ENCODE measurements around the gene ZNF416. TPM values are rescaled to one million over a fixed set of nuclear protein-coding genes. Genes with fewer than 3 reads are reported as not detected.

ZNF416 gene
- 4.5 and 4.6 TPM in 2 replicates for total RNA-seq (2014; rRNA removed; shearing (Covaris generic))
- 1.7 and 2.1 TPM in 2 replicates for polyA plus RNA-seq (2015; cell fraction: cytosol; rRNA removed)
- 0.99 and 2.4 TPM in 2 replicates for polyA plus RNA-seq (2015; cell fraction: nucleus; rRNA removed)

DNA sequence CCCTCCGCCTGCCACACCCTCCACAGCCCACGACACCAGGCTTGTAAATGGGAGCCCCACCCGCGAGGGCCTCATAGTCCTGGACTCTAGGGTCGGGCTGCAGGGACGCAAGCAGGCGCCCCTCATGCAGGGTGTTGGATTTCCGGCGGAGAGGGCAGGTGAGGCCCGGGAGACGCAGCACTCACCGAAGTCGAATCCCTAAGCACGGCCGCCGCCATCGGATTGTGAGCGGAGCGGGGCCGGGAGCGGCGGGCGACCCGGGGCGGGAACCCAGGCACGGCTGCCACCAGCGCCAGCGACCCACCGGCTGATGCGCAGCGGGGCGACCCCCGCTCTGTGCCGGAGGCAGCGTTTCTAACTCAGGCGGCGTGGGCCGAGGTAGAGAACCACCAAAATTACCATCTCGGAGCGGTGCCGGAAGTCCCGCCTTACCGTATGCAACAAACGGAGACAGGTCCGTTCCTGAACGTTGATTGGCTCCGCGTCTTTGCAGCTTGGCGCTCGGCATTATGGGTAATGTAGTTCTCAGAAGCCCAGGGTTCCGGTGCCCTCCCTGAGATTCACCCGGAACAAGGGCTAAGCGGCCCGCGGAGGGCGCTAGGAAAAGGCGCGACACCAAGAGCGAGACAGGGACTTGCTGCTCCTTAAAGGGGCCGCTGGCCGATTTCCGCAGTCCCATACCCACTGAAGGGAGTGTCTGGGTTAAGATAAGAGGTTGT lies at the start of gene ZNF416:
ZNF416 (minus strand) TSS at position 425 of the 719 bp plus-strand sequence; CDS start at position 218, 207 bp downstream.
- DNase-seq (ENCODE audit: low read depth, low spot score): peak; percentile 98
- in situ Hi-C loops (cut with HindIII; ENCODE audit: low pct_unique_long_range_greater_than_20kb, low sequenced_read_pairs): no loop called here

GRCh38 chr19:57623091-57623490 lies 44.4 kb upstream of the ZNF416 start:
- in situ Hi-C loops (cut with HindIII; ENCODE audit: low pct_unique_long_range_greater_than_20kb, low sequenced_read_pairs): no loop called here
- no peak for DNase-seq (ENCODE audit: low read depth, low spot score)

- DNase-seq (ENCODE audit: low read depth, low spot score): no peak
These were observed 42.1 kb upstream of the ZNF416 start for GRCh38 chr19:57620673-57621348.

GRCh38 chr19:57615346-57615745 lies 36.6 kb upstream of the ZNF416 start:
- in situ Hi-C loops (cut with HindIII; ENCODE audit: low pct_unique_long_range_greater_than_20kb, low sequenced_read_pairs): no loop called here
- DNase-seq (ENCODE audit: low read depth, low spot score): no peak

More at GRCh38 chr19:57620673-57621348, 42.1 kb upstream of the ZNF416 start:
- in situ Hi-C loops (cut with HindIII; ENCODE audit: low pct_unique_long_range_greater_than_20kb, low sequenced_read_pairs): no loop called here

GRCh38 chr19:57613941-57614743 lies 35.4 kb upstream of the ZNF416 start, which contains the start of gene ZNF134:
Gene ZNF134 (plus strand): TSS chr19:57614242. CDS start chr19:57619469, 5,227 bp downstream.
- peak; percentile 88 for DNase-seq (ENCODE audit: low read depth, low spot score)
- in situ Hi-C loops (cut with HindIII; ENCODE audit: low pct_unique_long_range_greater_than_20kb, low sequenced_read_pairs): no loop called here

DNA sequence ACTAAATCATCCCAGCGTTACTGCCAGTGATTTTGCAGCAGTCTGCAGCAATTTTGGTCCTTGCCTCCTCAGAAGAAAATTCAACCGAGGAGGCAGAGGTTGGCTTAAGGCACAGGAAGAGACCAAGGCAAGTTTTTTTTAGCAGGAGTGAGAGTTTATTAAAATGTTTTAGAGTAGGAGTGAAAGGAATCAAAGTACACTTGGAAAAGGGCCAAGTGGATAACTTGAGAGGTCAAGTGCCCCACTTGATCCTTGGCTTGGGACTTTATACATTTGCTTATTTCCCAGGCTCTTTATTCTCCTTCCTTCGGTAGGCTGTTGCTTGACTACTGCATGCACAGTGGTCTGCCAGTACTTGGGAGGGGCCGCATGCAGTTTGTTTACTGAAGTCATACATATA lies 32.4 kb upstream of the ZNF416 start:
- no peak for DNase-seq (ENCODE audit: low read depth, low spot score)
- in situ Hi-C loops (cut with HindIII; ENCODE audit: low pct_unique_long_range_greater_than_20kb, low sequenced_read_pairs): no loop called here

GRCh38 chr19:57606931-57607330 lies 28.2 kb upstream of the ZNF416 start:
- no peak for DNase-seq (ENCODE audit: low read depth, low spot score)
- in situ Hi-C loops (cut with HindIII; ENCODE audit: low pct_unique_long_range_greater_than_20kb, low sequenced_read_pairs): no loop called here

- in situ Hi-C loops (cut with HindIII; ENCODE audit: low pct_unique_long_range_greater_than_20kb, low sequenced_read_pairs): no loop called here
- peak; percentile 92 for DNase-seq (ENCODE audit: low read depth, low spot score)
These were observed 21.2 kb upstream of the ZNF416 start, which contains the start of gene ZNF530 for GRCh38 chr19:57599761-57600383. Gene ZNF530 (plus strand): TSS chr19:57599885. CDS start chr19:57604346, 4,461 bp downstream.

DNA sequence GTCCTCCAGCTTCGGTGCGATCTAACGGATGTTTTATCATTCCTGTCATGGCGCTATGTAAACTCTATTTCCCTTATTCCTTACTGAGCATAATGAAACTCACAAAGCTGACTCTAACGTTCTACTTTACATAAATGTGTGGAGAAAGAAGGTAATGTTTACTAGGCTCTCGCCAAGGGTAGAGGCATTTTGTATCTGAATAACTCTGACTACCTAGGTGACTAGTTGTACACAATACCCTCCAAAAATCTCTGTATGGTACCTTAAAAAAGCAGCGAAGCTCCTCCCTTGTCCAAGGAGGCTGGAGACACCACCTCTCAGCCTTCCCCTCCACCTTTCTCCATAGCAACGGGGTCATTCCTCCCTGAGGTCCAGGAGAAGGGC lies 20.7 kb upstream of the ZNF416 start:
- in situ Hi-C loops (cut with HindIII; ENCODE audit: low pct_unique_long_range_greater_than_20kb, low sequenced_read_pairs): no loop called here
- DNase-seq (ENCODE audit: low read depth, low spot score): no peak

GRCh38 chr19:57587529-57587928 lies 8.8 kb upstream of the ZNF416 start:
- in situ Hi-C loops (cut with HindIII; ENCODE audit: low pct_unique_long_range_greater_than_20kb, low sequenced_read_pairs): no loop called here
- no peak for DNase-seq (ENCODE audit: low read depth, low spot score)

DNA sequence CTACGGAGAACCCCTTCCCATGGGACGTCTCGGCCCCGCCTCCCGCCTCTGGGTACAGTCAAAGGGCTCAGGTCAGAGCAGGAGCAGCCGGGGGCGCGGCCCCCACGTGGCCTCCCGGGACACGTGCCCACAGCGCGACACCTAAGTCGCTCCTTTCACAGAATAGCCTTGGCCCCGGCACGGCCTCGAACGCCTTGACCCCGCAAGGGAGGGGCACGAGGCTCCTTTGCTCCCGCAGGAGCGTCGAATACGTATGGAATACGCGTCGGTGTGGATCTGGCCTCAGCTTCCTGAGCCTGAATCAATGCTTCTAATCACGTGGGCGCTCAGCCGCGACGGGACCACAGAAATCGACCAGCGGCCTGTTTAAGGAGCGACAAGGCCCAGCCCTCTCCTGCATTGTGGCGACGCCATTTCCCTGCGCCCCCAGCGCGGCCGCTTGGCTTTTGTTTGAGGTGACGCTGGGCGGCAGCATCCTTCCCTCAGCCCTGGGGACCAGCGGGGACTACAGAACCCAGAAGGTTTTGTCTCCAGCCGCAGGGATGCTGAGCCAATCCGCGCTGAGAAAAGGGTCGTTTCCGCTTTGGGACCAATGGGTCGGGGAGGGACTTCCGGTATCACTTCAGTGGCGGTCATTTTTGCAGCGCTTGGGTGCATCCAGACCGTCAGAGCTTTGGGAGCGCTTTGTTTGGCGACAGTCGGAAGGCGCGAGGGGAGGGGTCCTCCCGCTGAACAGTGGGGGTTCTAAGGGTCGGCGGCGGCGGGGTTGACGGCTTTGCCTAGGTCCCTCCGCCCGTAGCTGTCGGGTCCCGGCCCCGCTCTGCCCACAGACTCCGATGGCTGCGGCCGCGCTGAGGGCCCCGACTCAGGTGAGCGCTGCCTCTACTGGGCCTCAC lies 5.1 kb upstream of the ZNF416 start, which contains the start of gene ZIK1:
ZIK1 (plus strand) TSS at position 625 of the 896 bp plus-strand sequence; CDS start at position 837, 212 bp downstream.
- in situ Hi-C loops (cut with HindIII; ENCODE audit: low pct_unique_long_range_greater_than_20kb, low sequenced_read_pairs): no loop called here
- DNase-seq (ENCODE audit: low read depth, low spot score): peak; percentile 67

DNA sequence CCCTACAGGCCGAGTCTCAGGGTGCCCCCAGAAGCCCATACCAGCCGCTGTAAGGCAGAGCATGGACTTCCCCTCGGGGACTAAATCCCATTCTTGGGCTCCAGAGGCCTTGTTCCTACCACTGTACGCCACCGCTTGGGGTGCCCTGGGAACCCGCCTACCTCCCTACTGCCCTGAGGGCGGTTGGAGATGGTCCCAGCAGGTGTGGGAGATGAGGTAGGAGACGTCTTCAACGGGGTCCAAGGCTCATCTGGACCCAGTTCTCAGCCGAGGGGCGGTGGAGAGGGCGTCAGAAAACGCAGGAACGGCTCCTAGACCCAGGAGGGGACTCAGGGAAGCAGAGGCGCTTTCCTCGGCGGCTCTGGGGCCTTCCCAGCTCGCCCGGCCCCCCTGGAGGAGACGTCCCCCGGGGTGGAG lies 4.4 kb upstream of the ZNF416 start:
- no peak for DNase-seq (ENCODE audit: low read depth, low spot score)
- in situ Hi-C loops (cut with HindIII; ENCODE audit: low pct_unique_long_range_greater_than_20kb, low sequenced_read_pairs): no loop called here

GRCh38 chr19:57576661-57577060 lies 2.0 kb downstream of the ZNF416 start:
- DNase-seq (ENCODE audit: low read depth, low spot score): no peak
- in situ Hi-C loops (cut with HindIII; ENCODE audit: low pct_unique_long_range_greater_than_20kb, low sequenced_read_pairs): no loop called here

DNA sequence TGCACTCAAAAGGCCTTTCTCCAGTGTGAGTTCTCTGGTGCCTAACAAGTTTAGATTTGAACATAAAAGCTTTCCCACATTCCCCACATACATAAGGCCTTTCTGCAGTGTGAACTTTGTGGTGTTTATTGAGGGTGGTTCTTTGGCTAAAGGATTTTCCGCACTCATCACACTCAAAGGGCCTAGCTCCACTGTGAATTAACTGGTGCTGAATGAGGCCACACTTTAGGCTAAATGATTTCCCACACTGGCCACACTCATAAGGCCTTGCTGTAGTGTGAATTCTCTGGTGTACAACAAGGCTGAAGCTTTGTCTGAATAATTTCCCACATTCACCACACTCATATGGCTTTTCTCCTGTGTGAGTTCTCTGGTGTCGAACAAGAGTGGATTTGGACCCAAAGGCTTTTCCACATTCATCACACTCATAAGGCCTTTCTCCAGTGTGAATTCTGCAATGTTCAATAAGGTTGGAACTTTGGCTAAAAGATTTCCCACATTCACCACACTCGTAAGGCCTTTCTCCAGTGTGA lies 6.2 kb downstream of the ZNF416 start:
- in situ Hi-C loops (cut with HindIII; ENCODE audit: low pct_unique_long_range_greater_than_20kb, low sequenced_read_pairs): no loop called here
- no peak for DNase-seq (ENCODE audit: low read depth, low spot score)

DNA sequence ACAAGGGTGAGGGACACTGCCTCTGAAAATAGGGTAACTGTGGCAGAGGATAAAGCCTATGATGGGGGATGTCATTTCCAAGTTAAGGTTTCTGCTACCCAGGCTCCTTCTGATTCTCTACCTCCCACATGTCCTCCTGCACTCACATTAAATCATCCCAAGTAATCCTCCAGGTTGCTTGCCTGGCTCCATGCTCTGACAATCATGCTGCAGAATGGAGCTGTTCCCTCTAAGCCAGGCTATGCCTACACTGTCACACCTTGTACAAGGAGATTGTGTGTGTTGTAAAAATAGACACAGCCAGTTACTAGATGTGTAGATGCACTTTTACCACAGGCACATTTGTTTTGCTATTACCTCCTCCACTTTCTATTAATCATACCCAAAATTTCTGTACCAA lies 8.0 kb downstream of the ZNF416 start:
- DNase-seq (ENCODE audit: low read depth, low spot score): no peak
- in situ Hi-C loops (cut with HindIII; ENCODE audit: low pct_unique_long_range_greater_than_20kb, low sequenced_read_pairs): no loop called here
